ENCODE data around the gene KCNAB2.

DNA sequence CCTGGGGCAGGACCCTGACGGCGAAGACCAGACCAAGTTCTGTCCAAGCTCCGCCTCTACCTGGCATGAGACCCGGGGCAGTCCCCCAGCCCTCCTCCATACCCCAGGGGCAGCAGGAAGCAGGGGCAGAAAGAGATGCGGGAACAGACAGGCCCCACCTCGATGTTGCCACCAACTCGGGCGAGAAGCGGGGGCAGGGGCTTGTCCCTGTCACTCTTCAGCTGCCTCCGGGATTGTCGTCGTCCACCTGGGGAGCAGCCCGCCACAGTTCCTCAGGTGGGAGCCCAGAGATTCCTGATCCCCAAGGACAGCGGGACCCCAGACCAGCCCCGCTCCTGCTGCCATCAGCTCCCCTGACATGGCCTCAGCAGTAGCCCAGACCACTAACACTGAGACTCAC is 79.7 kb downstream of the KCNAB2 start:
- no peak for TF ChIP-seq CTCF (IDR thresholded peaks at IDR 0.05)
- TF ChIP-seq EZH2 (IDR thresholded peaks at IDR 0.05) = no peak
- no peak for TF ChIP-seq EZH2phosphoT487 (IDR thresholded peaks at IDR 0.05)
